ENCODE results near the gene TCAIM.
A peak's percentile ranks its signal among the peaks of the same experiment; 100 is the strongest.
"Not testable (repeated sequence)": the region's sequence is repeated elsewhere in the genome, so short reads cannot be mapped to it uniquely, and the experiment has no call there.

TCAIM gene

GRCh38 chr3:44416031-44417030 lies 77.8 kb downstream of the TCAIM start:
- no peak for DNase-seq

GRCh38 chr3:44418118-44418517 lies 79.6 kb downstream of the TCAIM start:
- DNase-seq = not testable (repeated sequence)

GRCh38 chr3:44418549-44418948 lies 80.0 kb downstream of the TCAIM start:
- DNase-seq = no peak

GRCh38 chr3:44419116-44419922 lies 80.8 kb downstream of the TCAIM start:
- DNase-seq = no peak

- DNase-seq = no peak
Observed at GRCh38 chr3:44419923-44420650, 81.5 kb downstream of the TCAIM start.

- DNase-seq = no peak
Observed at GRCh38 chr3:44420676-44421075, 82.1 kb downstream of the TCAIM start.

- DNase-seq = no peak
Observed at GRCh38 chr3:44421280-44421679, 82.7 kb downstream of the TCAIM start.

- DNase-seq = no peak
Observed at GRCh38 chr3:44424758-44425157, 86.2 kb downstream of the TCAIM start.

- DNase-seq = no peak
Observed at GRCh38 chr3:44427683-44428082, 89.1 kb downstream of the TCAIM start.

- DNase-seq = no peak
Observed at GRCh38 chr3:44428910-44429309, 90.3 kb downstream of the TCAIM start.

- no peak for DNase-seq
Observed at GRCh38 chr3:44429459-44429858, 90.9 kb downstream of the TCAIM start.

GRCh38 chr3:44430466-44430865 lies 91.9 kb downstream of the TCAIM start:
- DNase-seq = no peak

- DNase-seq = no peak
Observed at GRCh38 chr3:44434834-44435510, 96.4 kb downstream of the TCAIM start.

GRCh38 chr3:44436181-44436580 lies 97.6 kb downstream of the TCAIM start:
- DNase-seq = no peak

- DNase-seq = no peak
Observed at GRCh38 chr3:44437800-44438199, 99.2 kb downstream of the TCAIM start.

- peak; percentile 99 to 100 for DNase-seq
Observed at GRCh38 chr3:44439499-44440295, 101.1 kb downstream of the TCAIM start.

GRCh38 chr3:44442596-44443309 lies 104.2 kb downstream of the TCAIM start:
- no peak for DNase-seq

GRCh38 chr3:44444437-44444836 lies 105.9 kb downstream of the TCAIM start:
- no peak for DNase-seq

- no peak for DNase-seq
Observed at GRCh38 chr3:44444896-44445691, 106.5 kb downstream of the TCAIM start.

- no peak for DNase-seq
Observed at GRCh38 chr3:44445786-44446185, 107.2 kb downstream of the TCAIM start.
